HepG2 (cell line): Measurements from ENCODE around the gene AK2. TPM values are rescaled to one million over a fixed set of nuclear protein-coding genes. Genes with fewer than 3 reads are reported as not detected.

ENCODE experiments used
- EP300 ChIP-seq, 3 experiments: sonication (generic) in 1 of 3; formaldehyde crosslinking in 1 of 3; IDR thresholded peaks; 2 replicates each; pipeline versions ENCODE4 v1.5.1 to v1.6.1; 2011 to 2020; ENCODE audit warnings: low read depth in 2 of 3, low read length in 2 of 3, borderline replicate concordance in 1 of 3, improper control_type of control experiment in 1 of 3, mild to moderate bottlenecking in 1 of 3, missing genetic modification reagents in 1 of 3, moderate library complexity in 1 of 3
- MTA3 ChIP-seq: sonication (generic); formaldehyde crosslinking; IDR thresholded peaks from 2 replicates; pipeline ENCODE4 v1.4.0; 2020; ENCODE audit warnings: missing genetic modification reagents
- NFYB ChIP-seq: sonication (generic); formaldehyde crosslinking; IDR thresholded peaks from 2 replicates; pipeline ENCODE4 v1.4.0; 2020; ENCODE audit warnings: missing genetic modification reagents
- RFXANK ChIP-seq: IDR thresholded peaks from 2 replicates; pipeline ENCODE4 v1.6.1; 2016
- ZBTB8A ChIP-seq: sonication (generic); formaldehyde crosslinking; IDR thresholded peaks from 2 replicates; pipeline ENCODE4 v1.4.0; 2020; ENCODE audit warnings: mild to moderate bottlenecking, low read depth, missing genetic modification reagents, borderline replicate concordance
- ZNF34 ChIP-seq: sonication (generic); formaldehyde crosslinking; IDR thresholded peaks from 2 replicates; pipeline ENCODE4 v1.4.0; 2020; ENCODE audit warnings: mild to moderate bottlenecking, missing genetic modification reagents, borderline replicate concordance
- ZNF430 ChIP-seq: sonication (generic); formaldehyde crosslinking; IDR thresholded peaks from 2 replicates; pipeline ENCODE4 v1.9.0; 2021; ENCODE audit warnings: mild to moderate bottlenecking, missing genetic modification reagents
- ZNF431 ChIP-seq: sonication (generic); formaldehyde crosslinking; IDR thresholded peaks from 2 replicates; pipeline ENCODE4 v1.9.0; 2022; ENCODE audit warnings: missing genetic modification reagents, low read depth, mild to moderate bottlenecking, borderline replicate concordance
- ZNF557 ChIP-seq: sonication (generic); formaldehyde crosslinking; IDR thresholded peaks from 2 replicates; pipeline ENCODE4 v1.4.0; 2020; ENCODE audit warnings: missing genetic modification reagents
- ZNF775 ChIP-seq: sonication (generic); formaldehyde crosslinking; IDR thresholded peaks from 2 replicates; pipeline ENCODE4 v1.4.0; 2020; ENCODE audit warnings: missing genetic modification reagents, mild to moderate bottlenecking, moderate library complexity, borderline replicate concordance
- polyA plus RNA-seq, 8 experiments: library from polyadenylated mRNA; depleted of rRNA in 3 of 8; stranded (reverse) in 7 of 8; unstranded in 1 of 8; fragments of >200 nt; fragmentation: Illumina TruSeq in 4 of 8; extraction: Trizol in 4 of 8; gene quantifications; 2 replicates each; pipeline versions ENCODE4 v1.2.1 to v1.2.3, GENCODE V29; 2011 to 2016; ENCODE audit warnings: low read depth in 4 of 8, missing spikeins in 1 of 8, mixed read lengths in 1 of 8; ENCODE audit not compliant: insufficient read depth in 1 of 8
- total RNA-seq, 5 experiments: library from RNA; depleted of rRNA; stranded (reverse); fragments of >200 nt; fragmentation: Illumina TruSeq; extraction: Trizol; gene quantifications; 2 replicates each; pipeline ENCODE4 v1.2.3, GENCODE V29; 2016; ENCODE audit warnings: low read depth in 1 of 5
- TF ChIP-seq, protein P1 (sequence below): sonication (generic); formaldehyde crosslinking; IDR thresholded peaks from 2 replicates; pipeline ENCODE4 v1.4.0; 2020; ENCODE audit warnings: missing genetic modification reagents
- TF ChIP-seq, protein P2 (sequence below): IDR thresholded peaks from 2 replicates; pipeline ENCODE4 v1.6.1; 2016
- TF ChIP-seq, protein P3 (sequence below): sonication (generic); formaldehyde crosslinking; IDR thresholded peaks from 2 replicates; pipeline ENCODE4 v1.4.0; 2020; ENCODE audit warnings: missing genetic modification reagents, mild to moderate bottlenecking, borderline replicate concordance
- TF ChIP-seq, protein P4 (sequence below): sonication (generic); formaldehyde crosslinking; conservative IDR thresholded peaks from 2 replicates; pipeline ENCODE4 v1.4.0; 2020; ENCODE audit warnings: missing genetic modification reagents
- TF ChIP-seq, protein P5 (sequence below): sonication (generic); formaldehyde crosslinking; IDR thresholded peaks from 2 replicates; pipeline ENCODE4 v1.8.1; 2023; ENCODE audit warnings: mild to moderate bottlenecking, missing genetic modification reagents
- TF ChIP-seq, protein P6 (sequence below): sonication (generic); formaldehyde crosslinking; IDR thresholded peaks from 2 replicates; pipeline ENCODE4 v1.4.0; 2020; ENCODE audit warnings: missing genetic modification reagents
- TF ChIP-seq, protein P7 (sequence below): sonication (generic); formaldehyde crosslinking; IDR thresholded peaks from 2 replicates; pipeline ENCODE4 v1.4.0; 2020; ENCODE audit warnings: mild to moderate bottlenecking, missing genetic modification reagents, borderline replicate concordance

Gene AK2
- total and polyA plus RNA-seq, 2 of the 13 experiments (the other 11 are each of a cell fraction or from before 2014, with no cell fraction given): 170 to 188 TPM

DNA sequence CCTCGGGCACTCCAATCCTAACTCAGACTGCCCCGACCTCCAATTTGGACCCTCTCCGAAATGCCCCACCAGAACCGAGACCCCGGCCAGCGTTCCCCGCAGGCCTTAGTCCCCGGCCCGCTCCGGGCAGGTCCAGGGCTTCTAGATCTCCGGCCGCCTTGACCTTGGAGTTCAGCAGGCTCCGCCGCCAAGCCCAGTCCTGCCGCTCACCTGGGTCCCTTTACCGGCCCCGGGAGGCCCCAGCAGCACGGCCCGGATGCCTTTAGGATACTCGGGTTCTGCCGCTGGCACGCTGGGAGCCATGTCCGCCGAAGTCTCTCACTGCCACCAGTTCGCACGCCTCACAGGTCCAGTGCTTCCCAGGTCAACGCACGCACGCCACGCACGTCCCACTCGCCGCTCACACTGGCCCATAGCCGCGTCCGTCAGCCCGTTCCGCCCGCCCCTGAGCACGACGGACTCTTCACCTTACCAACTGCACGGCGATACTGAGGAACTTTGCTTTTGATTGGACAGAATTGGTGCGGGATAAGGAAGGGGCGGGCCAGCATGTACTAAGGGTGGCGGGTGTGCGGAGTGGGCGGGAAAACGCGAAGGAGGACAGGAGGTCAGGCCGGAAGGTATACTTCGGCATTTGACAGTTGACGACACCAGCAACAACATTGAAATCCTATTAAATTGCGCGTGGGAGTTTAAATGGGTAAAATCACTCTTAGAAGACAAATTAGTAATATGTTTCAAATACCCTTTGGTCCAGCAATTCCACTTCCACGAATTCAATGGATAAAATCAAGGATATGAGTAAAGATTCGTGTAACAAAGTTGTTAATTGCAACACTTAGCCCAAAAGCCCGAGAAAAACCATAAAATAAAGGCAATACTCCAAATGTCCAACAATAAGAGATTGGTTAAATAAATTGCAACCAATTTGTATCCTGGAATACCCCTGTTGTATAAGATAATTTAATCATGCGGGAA, at the start of gene AK2 (continued):
- TF ChIP-seq, protein P1, sequence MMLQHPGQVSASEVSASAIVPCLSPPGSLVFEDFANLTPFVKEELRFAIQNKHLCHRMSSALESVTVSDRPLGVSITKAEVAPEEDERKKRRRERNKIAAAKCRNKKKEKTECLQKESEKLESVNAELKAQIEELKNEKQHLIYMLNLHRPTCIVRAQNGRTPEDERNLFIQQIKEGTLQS: 0 out of 2 replicates have a peak, but pooled peaks have one; percentile 19
- TF ChIP-seq NFYB (CRISPR knock-in tag): peak; percentile 100
- TF ChIP-seq ZNF431 (CRISPR knock-in tag): peak; percentile 83
- no peak for TF ChIP-seq MTA3
- TF ChIP-seq, protein P2, sequence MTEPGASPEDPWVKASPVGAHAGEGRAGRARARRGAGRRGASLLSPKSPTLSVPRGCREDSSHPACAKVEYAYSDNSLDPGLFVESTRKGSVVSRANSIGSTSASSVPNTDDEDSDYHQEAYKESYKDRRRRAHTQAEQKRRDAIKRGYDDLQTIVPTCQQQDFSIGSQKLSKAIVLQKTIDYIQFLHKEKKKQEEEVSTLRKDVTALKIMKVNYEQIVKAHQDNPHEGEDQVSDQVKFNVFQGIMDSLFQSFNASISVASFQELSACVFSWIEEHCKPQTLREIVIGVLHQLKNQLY: peak; percentile 16; the same call in 1 of the 2 replicates
- TF ChIP-seq, protein P3, sequence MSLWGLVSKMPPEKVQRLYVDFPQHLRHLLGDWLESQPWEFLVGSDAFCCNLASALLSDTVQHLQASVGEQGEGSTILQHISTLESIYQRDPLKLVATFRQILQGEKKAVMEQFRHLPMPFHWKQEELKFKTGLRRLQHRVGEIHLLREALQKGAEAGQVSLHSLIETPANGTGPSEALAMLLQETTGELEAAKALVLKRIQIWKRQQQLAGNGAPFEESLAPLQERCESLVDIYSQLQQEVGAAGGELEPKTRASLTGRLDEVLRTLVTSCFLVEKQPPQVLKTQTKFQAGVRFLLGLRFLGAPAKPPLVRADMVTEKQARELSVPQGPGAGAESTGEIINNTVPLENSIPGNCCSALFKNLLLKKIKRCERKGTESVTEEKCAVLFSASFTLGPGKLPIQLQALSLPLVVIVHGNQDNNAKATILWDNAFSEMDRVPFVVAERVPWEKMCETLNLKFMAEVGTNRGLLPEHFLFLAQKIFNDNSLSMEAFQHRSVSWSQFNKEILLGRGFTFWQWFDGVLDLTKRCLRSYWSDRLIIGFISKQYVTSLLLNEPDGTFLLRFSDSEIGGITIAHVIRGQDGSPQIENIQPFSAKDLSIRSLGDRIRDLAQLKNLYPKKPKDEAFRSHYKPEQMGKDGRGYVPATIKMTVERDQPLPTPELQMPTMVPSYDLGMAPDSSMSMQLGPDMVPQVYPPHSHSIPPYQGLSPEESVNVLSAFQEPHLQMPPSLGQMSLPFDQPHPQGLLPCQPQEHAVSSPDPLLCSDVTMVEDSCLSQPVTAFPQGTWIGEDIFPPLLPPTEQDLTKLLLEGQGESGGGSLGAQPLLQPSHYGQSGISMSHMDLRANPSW (CRISPR knock-in tag): no peak; the same call in 1 of the 2 replicates
- TF ChIP-seq ZBTB8A (CRISPR knock-in tag): peak; percentile 78; the same call in 1 of the 2 replicates
- TF ChIP-seq ZNF34 (CRISPR knock-in tag): no peak
- 0 out of 2 replicates have a peak, but pooled peaks have one; percentile 83 for TF ChIP-seq ZNF557
- TF ChIP-seq ZNF430: peak; percentile 88; the same call in 1 of the 2 replicates
- TF ChIP-seq, protein P4, sequence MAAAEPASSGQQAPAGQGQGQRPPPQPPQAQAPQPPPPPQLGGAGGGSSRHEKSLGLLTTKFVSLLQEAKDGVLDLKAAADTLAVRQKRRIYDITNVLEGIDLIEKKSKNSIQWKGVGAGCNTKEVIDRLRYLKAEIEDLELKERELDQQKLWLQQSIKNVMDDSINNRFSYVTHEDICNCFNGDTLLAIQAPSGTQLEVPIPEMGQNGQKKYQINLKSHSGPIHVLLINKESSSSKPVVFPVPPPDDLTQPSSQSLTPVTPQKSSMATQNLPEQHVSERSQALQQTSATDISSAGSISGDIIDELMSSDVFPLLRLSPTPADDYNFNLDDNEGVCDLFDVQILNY (CRISPR knock-in tag): peak; percentile 85
- TF ChIP-seq, protein P5, sequence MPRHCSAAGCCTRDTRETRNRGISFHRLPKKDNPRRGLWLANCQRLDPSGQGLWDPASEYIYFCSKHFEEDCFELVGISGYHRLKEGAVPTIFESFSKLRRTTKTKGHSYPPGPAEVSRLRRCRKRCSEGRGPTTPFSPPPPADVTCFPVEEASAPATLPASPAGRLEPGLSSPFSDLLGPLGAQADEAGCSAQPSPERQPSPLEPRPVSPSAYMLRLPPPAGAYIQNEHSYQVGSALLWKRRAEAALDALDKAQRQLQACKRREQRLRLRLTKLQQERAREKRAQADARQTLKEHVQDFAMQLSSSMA: no peak; the same call in 1 of the 2 replicates
- TF ChIP-seq, protein P6, sequence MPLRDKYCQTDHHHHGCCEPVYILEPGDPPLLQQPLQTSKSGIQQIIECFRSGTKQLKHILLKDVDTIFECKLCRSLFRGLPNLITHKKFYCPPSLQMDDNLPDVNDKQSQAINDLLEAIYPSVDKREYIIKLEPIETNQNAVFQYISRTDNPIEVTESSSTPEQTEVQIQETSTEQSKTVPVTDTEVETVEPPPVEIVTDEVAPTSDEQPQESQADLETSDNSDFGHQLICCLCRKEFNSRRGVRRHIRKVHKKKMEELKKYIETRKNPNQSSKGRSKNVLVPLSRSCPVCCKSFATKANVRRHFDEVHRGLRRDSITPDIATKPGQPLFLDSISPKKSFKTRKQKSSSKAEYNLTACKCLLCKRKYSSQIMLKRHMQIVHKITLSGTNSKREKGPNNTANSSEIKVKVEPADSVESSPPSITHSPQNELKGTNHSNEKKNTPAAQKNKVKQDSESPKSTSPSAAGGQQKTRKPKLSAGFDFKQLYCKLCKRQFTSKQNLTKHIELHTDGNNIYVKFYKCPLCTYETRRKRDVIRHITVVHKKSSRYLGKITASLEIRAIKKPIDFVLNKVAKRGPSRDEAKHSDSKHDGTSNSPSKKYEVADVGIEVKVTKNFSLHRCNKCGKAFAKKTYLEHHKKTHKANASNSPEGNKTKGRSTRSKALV: 0 out of 2 replicates have a peak, but pooled peaks have one; percentile 62
- TF ChIP-seq ZNF775 (CRISPR knock-in tag): no peak; the same call in 1 of the 2 replicates
- TF ChIP-seq EP300 (IDR thresholded peaks at IDR 0.05; ENCODE audit: low read depth in 2 of 2, low read length in 2 of 2): no peak
- 0 out of 2 replicates have a peak, but pooled peaks have one; percentile 12 for TF ChIP-seq EP300 (CRISPR knock-in tag; IDR thresholded peaks at IDR 0.05; ENCODE audit: borderline replicate concordance)
- TF ChIP-seq RFXANK: no peak
- TF ChIP-seq, protein P7, sequence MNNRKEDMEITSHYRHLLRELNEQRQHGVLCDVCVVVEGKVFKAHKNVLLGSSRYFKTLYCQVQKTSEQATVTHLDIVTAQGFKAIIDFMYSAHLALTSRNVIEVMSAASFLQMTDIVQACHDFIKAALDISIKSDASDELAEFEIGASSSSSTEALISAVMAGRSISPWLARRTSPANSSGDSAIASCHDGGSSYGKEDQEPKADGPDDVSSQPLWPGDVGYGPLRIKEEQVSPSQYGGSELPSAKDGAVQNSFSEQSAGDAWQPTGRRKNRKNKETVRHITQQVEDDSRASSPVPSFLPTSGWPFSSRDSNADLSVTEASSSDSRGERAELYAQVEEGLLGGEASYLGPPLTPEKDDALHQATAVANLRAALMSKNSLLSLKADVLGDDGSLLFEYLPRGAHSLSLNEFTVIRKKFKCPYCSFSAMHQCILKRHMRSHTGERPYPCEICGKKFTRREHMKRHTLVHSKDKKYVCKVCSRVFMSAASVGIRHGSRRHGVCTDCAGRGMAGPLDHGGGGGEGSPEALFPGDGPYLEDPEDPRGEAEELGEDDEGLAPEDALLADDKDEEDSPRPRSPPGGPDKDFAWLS (CRISPR knock-in tag): no peak
